Measurements from ENCODE around the gene CTSW. TPM values are rescaled to one million over a fixed set of nuclear protein-coding genes. Genes with fewer than 3 reads are reported as not detected.

CTSW gene
- total RNA-seq, 2 experiments from 2014 or later, result 124 to 126 TPM

DNA sequence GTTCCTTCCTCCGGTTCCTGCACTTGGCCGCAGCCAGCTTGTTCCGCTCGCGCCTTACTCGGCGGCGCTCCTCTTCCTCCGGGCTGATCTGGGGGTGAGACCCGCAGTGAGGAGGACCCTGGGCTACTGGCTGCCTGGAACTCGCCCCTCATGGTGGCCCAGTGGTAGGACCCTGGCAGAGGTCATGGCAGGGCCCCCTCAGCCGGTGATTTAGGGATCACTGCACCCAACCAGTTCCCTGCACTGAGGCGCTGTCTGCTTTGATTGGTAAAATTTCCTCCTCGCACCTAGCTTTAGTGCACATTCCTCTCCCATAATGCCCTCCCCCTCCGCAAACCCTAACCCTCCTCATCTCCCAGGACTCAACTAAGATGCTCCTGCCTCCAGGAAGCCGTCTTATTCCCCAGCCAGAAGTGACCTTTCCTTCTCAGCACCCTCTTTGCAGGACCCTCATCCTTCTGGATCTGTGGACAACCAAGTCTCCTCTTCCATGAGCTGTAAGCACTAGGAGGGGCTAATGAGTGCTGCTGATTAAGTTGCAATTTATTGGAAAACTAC, 14.5 kb downstream of the CTSW start:
- intact Hi-C loops (cut with micrococcal nuclease), result loop anchor here (10.0 kb wide), 1 partner anchor 71 kb away; the partner anchor contains the start of gene SART1
- POLR2A ChIA-PET, result interaction anchor here (0.6 to 28.1 kb wide), 11 partner anchors 18 to 242 kb away, joined by 3 to 560 read pairs (median 4); partner anchors contain the start of genes CFL1, EFEMP2, MUS81 and SART1
- DNase-seq, result peak; percentile 56

DNA sequence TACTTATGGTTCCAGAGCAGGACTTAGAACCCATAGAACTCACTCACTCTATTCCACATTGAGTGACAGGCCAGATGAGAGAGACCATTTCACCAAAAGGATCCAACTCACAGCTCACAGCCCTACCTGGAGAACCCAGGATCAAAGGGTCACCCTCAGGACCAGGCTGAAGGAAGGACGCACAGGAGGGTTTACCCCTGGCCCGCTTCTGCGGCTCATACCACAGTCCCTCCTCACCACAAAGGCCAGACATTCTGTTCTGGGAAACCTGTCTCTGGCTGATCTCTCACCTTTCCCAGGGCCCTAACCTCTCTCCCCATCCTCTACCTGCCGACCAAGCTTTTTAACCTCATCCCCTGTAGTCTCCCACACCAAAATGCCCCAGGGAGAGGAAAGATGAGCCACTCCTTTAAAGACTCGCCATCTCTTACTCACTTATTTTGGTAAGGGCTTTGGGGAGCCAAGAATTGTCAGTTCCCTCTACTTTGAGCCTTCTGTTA, 15.9 kb downstream of the CTSW start:
- Mint-ChIP-seq H3K27me3 (no peaks in the 10 kb centered on the region), H3K36me3 (ENCODE audit: low read depth) (peaks cover 46% of the 10 kb centered on the region), H3K4me3 (no peak overlapping the region), H3K9me3 (no peaks in the 10 kb centered on the region), H3K4me1 (ENCODE audit: low read depth) (peaks cover 45% of the 10 kb centered on the region), H3K27ac (peak overlapping the region; percentile 53)
- POLR2A ChIA-PET, result interaction anchor here (0.7 to 28.1 kb wide), 7 partner anchors 19 to 66 kb away, joined by 3 to 560 read pairs (median 4); partner anchors contain the start of genes CFL1, EFEMP2, MUS81 and SART1
- CTCF ChIA-PET, result interaction anchor here (0.7 to 7.1 kb wide), 2 partner anchors 11 to 276 kb away, joined by 3 to 50 read pairs; no protein-coding TSS in a partner anchor
- intact Hi-C loops (cut with micrococcal nuclease), result loop anchor here (10.0 kb wide), 1 partner anchor 69 kb away; the partner anchor contains the start of gene SART1
- no peak for ATAC-seq
- no peak for DNase-seq
- TF ChIP-seq, protein P1, sequence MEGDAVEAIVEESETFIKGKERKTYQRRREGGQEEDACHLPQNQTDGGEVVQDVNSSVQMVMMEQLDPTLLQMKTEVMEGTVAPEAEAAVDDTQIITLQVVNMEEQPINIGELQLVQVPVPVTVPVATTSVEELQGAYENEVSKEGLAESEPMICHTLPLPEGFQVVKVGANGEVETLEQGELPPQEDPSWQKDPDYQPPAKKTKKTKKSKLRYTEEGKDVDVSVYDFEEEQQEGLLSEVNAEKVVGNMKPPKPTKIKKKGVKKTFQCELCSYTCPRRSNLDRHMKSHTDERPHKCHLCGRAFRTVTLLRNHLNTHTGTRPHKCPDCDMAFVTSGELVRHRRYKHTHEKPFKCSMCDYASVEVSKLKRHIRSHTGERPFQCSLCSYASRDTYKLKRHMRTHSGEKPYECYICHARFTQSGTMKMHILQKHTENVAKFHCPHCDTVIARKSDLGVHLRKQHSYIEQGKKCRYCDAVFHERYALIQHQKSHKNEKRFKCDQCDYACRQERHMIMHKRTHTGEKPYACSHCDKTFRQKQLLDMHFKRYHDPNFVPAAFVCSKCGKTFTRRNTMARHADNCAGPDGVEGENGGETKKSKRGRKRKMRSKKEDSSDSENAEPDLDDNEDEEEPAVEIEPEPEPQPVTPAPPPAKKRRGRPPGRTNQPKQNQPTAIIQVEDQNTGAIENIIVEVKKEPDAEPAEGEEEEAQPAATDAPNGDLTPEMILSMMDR (IDR thresholded peaks at IDR 0.05), result no peak

More for the DNA sequence above, 14.5 kb downstream of the CTSW start:
- Mint-ChIP-seq H3K27ac (peak overlapping the region; percentile 75), H3K27me3 (no peaks in the 10 kb centered on the region), H3K4me1 (ENCODE audit: low read depth) (peaks cover 54% of the 10 kb centered on the region), H3K9me3 (no peaks in the 10 kb centered on the region), H3K36me3 (ENCODE audit: low read depth) (peaks cover 46% of the 10 kb centered on the region), H3K4me3 (peak overlapping the region; percentile 94)
- CTCF ChIA-PET, result interaction anchor here (0.9 to 7.1 kb wide), 9 partner anchors 9 to 128 kb away, joined by 3 to 50 read pairs (median 4); partner anchors contain the start of gene AP5B1
- no peak for ATAC-seq
- TF ChIP-seq, protein P1 (IDR thresholded peaks at IDR 0.05), result no peak

DNA sequence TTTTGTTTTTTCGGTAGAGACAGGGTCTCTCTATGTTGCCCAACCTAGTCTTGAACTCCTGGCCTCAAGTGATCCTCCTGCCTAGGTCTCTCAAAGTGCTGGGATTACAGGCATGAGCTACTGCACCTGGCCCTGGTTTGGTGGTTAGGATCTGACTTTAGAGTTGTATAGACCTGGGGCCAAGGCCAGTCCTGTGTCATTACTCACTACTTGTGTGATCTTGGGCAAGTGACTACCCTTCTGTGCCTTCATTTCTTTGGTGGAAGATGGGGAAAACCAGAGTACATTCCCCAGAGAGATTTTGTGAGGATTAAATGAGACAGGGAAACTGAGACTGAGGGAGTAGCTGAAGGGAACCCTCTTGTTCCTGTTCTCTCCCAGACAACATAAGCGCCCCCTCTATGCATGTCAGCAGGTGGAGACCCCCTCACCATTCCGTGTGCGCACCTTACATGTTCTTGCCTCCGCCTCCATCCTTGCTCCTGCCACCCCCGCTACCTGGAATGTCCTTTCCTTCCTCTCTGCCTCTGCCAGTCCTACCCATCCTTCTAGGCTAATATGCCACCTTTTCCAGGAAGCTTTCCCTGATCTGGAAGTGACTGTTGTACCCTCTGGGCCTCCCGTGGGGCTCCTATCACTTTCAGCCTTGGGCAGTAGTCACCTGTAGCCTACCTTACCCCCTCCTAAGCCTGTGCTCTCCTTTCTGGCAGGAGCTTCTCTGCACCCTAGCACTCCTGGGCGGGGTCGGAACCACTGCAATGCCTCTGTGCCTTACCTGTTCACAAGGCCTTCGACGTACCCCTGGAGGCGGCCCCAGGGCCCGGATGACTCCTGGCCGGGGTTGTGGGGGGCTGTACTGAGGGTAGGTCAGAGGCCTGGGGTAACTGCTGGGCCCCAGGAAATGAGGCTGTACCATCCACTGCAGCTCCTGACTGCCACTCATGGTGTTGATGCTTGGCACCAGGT, 16.7 kb downstream of the CTSW start:
- ChIA-PET POLR2A (interaction anchor here (0.7 to 28.1 kb wide), 9 partner anchors 8 to 65 kb away, joined by 3 to 560 read pairs (median 4); partner anchors contain the start of genes CFL1, EFEMP2, FIBP and MUS81), CTCF (interaction anchor here (1.2 to 7.1 kb wide), 3 partner anchors 7 to 148 kb away, joined by 3 to 50 read pairs (median 37); partner anchors contain the start of genes CCDC85B and FIBP)
- Mint-ChIP-seq H3K36me3 (ENCODE audit: low read depth) (peaks cover 46% of the 10 kb centered on the region), H3K27me3 (no peaks in the 10 kb centered on the region), H3K4me1 (ENCODE audit: low read depth) (peaks cover 46% of the 10 kb centered on the region), H3K27ac (peak overlapping the region; percentile 57), H3K4me3 (no peak overlapping the region), H3K9me3 (no peaks in the 10 kb centered on the region)
- ATAC-seq, result no peak
- intact Hi-C loops (cut with micrococcal nuclease), result loop anchor here (10.0 kb wide), 1 partner anchor 68 kb away; the partner anchor contains the start of gene SART1
- TF ChIP-seq, protein P1 (IDR thresholded peaks at IDR 0.05), result no peak
- DNase-seq, result no peak

- TF ChIP-seq, protein P1 (IDR thresholded peaks at IDR 0.05), result no peak
- H3K9me3 Mint-ChIP-seq, result no peaks in the 10 kb centered on the region
- no peak overlapping the region for H3K4me3 Mint-ChIP-seq
- H3K27ac Mint-ChIP-seq, result peak overlapping the region; percentile 57
- H3K4me1 Mint-ChIP-seq (ENCODE audit: low read depth), result peaks cover 49% of the 10 kb centered on the region
- POLR2A ChIA-PET, result interaction anchor here (0.6 to 28.1 kb wide), 8 partner anchors 7 to 474 kb away, joined by 3 to 560 read pairs (median 6); partner anchors contain the start of genes CCDC85B, CFL1, EFEMP2 and FIBP
- peaks cover under 1% of the 10 kb centered on the region for H3K27me3 Mint-ChIP-seq
- intact Hi-C loops (cut with micrococcal nuclease), result loop anchor here (10.0 kb wide), 1 partner anchor 68 kb away; the partner anchor contains the start of gene SART1
- DNase-seq, result no peak
- no peak for ATAC-seq
- peaks cover 38% of the 10 kb centered on the region for H3K36me3 Mint-ChIP-seq (ENCODE audit: low read depth)
- CTCF ChIA-PET, result interaction anchor here (1.2 to 7.1 kb wide), 4 partner anchors 8 to 148 kb away, joined by 3 to 50 read pairs (median 22); partner anchors contain the start of genes CCDC85B and FIBP
Measured at GRCh38 chr11:65897020-65897471, 17.4 kb downstream of the CTSW start.
